Cardiac fibroblast (primary cell): Measurements from ENCODE around the gene PIK3R3.

Experiments used
- DNase-seq, 2 donors: peaks; one replicate each; pipeline versions ENCODE4 v3.0.0 to v3.0.0-alpha.2; 2010; ENCODE audit warnings: low read depth in 2 of 2
- H3K4me3 ChIP-seq, 2 donors: replicated peaks in 1 of 2; 1 replicate in 1 of 2; 2 replicates in 1 of 2; pipeline ENCODE4 v1.5.1; 2011; ENCODE audit warnings: low read depth in 2 of 2, low read length in 2 of 2, mild to moderate bottlenecking in 2 of 2, moderate library complexity in 1 of 2
- TF ChIP-seq, protein P1 (sequence below): IDR thresholded peaks from one replicate; pipeline ENCODE4 v1.5.1; 2011; ENCODE audit warnings: low read depth, mild to moderate bottlenecking, low read length, inconsistent platforms

Gene PIK3R3

GRCh38 chr1:46168477-46168876 is 36.0 kb upstream of the PIK3R3 start:
- no peak overlapping the region for H3K4me3 ChIP-seq
- DNase-seq = no peak
- TF ChIP-seq, protein P1, sequence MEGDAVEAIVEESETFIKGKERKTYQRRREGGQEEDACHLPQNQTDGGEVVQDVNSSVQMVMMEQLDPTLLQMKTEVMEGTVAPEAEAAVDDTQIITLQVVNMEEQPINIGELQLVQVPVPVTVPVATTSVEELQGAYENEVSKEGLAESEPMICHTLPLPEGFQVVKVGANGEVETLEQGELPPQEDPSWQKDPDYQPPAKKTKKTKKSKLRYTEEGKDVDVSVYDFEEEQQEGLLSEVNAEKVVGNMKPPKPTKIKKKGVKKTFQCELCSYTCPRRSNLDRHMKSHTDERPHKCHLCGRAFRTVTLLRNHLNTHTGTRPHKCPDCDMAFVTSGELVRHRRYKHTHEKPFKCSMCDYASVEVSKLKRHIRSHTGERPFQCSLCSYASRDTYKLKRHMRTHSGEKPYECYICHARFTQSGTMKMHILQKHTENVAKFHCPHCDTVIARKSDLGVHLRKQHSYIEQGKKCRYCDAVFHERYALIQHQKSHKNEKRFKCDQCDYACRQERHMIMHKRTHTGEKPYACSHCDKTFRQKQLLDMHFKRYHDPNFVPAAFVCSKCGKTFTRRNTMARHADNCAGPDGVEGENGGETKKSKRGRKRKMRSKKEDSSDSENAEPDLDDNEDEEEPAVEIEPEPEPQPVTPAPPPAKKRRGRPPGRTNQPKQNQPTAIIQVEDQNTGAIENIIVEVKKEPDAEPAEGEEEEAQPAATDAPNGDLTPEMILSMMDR = no peak

DNA sequence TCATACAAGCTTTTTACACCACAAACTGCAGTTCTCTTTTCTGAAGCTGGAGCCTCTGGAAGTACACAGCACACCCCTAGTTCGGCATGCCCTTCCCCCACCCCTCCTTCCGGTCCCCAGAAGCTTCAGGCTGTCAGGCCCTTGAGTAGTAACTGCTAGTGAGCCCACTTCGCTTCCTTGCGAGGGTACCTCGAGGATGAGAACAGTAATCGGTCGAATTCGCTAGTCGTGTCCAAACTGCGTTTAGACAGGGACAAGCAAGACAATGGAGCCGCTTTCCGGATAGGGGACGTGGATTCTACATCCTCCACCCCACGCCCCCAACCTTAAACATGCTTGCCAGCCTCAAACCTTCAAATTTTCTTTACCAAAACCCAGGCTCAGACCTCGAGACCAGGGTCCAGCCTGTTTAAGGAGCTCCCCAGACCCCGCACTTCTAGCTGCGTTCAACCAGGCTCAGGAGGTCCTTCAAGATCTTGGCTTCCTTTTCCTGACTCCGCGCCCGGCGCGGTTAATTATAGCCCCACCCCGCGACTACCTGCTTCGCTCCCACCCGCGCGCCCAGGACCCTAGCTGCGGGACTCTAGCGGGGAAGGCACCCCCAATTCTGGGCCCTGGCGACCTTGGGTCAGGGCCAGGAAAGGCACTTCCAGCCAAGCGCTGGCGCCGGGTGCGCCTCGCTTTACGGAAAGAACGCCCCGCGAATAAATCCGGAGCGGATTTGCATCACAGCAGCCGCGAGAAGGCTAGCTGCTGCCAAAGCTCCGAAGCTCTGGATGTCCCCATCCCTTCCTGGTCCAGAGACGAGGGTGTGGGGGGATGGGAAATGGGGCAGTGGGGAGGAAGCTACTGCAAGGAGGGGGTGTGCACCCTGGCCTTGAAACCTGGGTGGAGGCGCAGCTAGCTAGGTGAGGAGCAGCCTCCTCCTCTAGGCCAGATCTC is 34.4 kb upstream of the PIK3R3 start:
- TF ChIP-seq, protein P1 = no peak
- peak in 1 of 2 donors; percentile 28 for DNase-seq

DNA sequence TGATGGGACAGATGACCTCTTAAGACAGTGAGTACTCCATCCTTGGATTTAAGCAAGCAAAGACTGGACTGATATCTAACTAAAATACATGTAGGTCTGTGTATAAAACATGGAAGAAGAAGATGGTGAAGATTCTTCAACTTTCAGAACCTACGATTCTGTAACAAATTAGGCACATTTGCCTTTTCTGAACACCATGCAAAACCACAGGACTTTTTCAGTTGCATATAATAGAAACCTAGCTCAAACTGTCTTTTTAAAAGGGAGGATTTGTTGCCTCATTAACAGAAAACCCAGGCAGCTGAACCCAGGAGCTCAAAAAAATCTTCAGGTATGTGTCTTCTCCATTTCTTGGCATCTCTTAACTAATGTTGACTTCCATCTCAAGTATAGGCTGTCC is 27.8 kb upstream of the PIK3R3 start:
- DNase-seq = no peak
- H3K4me3 ChIP-seq = no peak overlapping the region
- TF ChIP-seq, protein P1 = no peak

More for the DNA sequence above, 34.4 kb upstream of the PIK3R3 start:
- peak overlapping the region; percentile 42 to 43 for H3K4me3 ChIP-seq

GRCh38 chr1:46159516-46159915 is 27.1 kb upstream of the PIK3R3 start:
- DNase-seq = no peak
- H3K4me3 ChIP-seq = no peak overlapping the region
- TF ChIP-seq, protein P1 = no peak

DNA sequence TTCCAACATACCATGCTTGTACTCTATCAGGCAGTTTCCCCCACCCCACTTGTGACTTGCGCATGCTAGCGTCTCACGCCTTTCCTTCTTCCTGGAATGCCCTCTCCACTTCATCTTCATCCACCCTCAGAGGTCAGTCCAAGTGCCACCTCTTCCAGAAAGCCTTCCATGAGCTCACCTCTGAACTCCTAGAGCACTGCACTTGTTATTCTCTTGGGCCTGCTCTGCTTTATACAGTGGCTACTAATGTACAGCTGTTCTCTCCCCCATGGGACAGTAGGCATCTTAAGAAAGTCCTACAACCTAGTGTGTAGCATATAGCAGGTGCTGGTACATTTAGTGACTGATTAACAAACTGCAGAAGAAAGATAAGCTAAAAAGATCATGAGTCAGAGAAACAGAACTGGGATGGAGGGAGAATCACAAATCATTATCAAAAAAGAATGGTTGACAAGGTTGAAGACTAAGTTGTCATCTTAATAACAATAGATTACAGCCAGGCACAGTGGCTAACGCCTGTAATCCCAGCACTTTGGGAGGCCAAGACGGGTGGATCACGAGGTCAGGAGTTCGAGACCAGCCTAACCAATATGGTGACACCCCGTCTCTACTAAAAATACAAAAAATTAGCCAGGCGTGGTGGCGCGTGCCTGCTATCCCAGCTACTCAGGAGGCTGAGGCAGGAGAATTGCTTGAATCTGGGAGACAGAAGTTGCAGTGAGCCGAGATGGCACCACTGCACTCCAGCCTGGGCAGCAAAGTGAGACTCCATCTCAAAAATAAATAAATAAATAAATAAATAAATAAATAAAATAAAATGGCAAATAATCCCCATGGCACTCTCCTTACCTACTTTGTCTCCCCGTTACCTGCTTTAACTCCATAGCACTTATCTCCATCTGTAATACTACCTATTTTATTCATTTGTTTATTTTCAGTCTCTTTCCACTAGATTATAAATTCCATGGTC is 26.2 kb upstream of the PIK3R3 start:
- no peak for DNase-seq
- H3K4me3 ChIP-seq = no peak overlapping the region
- TF ChIP-seq, protein P1 = no peak

- H3K4me3 ChIP-seq = no peak overlapping the region
- DNase-seq = no peak
- TF ChIP-seq, protein P1 = no peak
These were observed 25.5 kb upstream of the PIK3R3 start for GRCh38 chr1:46157916-46158311.
